AG20443 (cell line): Measurements from ENCODE around the gene STX1B.
A peak's percentile ranks its signal among the peaks of the same experiment; 100 is the strongest.

ENCODE experiments used
- DNase-seq: peaks from one replicate; pipeline ENCODE4 v3.0.0; 2012; ENCODE audit warnings: low spot score, mixed read lengths

The STX1B gene

DNA sequence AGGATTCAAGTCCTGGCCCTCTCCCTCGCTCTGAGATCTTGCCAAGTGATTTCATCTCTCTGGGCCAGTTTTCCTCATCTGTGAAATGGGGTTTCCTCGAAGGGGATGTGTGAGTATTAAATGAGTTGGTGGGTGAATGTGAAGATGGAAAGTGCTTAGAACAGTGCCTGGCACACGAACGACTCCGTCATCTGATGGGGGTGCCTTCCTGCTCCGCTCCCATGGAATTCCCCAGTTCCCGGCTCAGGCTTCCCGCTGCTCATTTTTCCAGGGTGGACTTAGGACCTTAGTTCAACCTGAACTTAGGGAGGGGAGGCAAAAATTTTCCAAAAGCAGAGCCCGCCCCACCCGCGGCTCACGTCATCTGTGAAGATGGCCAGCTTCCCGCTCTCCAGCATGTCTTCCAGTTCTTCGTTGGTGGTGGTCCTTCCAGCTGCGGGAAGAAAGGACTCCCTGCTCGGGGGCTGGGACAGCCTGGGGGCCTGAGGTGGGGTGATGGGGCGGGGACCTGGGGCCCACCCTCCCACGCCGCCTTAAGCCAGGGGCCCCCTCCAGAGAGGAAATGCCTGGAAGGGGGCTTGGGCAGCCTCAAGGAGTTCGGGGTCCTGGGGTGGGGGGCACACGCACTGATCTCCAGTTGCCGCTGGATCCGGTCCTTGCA lies 14.0 kb downstream of the STX1B start:
- no peak for DNase-seq

- no peak for DNase-seq
Measured at GRCh38 chr16:30995927-30996323, 14.5 kb downstream of the STX1B start.

- no peak for DNase-seq
Measured at GRCh38 chr16:30992931-30993816, 17.3 kb downstream of the STX1B start.

GRCh38 chr16:30992276-30992780 lies 18.1 kb downstream of the STX1B start:
- DNase-seq = no peak

GRCh38 chr16:30991052-30991451 lies 19.4 kb downstream of the STX1B start:
- no peak for DNase-seq

DNA sequence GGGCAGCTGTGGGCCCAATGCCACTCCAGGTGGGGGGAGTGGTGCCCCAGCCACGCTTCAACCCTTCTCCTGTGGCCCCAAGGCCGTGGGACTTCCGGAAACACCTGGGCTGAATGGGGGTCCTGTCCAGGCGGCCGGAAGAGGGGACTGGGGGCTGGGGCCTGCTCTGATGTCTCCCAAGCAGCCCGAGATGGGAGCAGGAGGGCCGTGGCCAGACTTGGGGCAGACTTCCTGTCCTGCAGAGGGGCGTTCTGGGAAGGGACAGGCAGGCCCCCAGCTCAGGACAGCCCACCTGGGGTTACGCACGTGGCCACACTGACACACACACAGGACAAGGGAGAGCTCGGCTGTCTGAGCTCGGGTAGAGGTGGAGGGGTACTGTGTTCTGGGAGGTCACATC lies 20.3 kb downstream of the STX1B start:
- no peak for DNase-seq

GRCh38 chr16:30989469-30990047 lies 20.9 kb downstream of the STX1B start:
- no peak for DNase-seq

DNA sequence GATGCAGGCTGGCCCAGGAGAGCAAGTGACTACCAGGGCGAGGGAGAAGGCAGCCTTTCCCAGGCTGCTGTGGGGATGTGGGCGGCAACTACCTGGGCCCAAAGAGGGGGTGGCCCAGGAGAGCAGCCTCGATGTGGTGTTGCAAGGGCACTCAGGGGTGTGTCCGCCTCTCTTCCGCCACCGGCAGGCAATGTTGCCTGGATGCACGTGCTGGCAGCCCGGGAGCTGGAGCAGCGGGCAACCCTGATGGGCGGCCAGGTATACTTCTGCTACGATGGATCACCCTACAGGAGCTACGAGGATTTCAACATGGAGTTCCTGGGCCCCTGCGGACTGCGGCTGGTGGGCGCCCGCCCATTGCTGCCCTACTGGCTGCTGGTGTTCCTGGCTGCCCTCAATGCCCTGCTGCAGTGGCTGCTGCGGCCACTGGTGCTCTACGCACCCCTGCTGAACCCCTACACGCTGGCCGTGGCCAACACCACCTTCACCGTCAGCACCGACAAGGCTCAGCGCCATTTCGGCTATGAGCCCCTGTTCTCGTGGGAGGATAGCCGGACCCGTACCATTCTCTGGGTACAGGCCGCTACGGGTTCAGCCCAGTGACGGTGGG lies 22.8 kb downstream of the STX1B start:
- no peak for DNase-seq

GRCh38 chr16:30986129-30986991 lies 24.1 kb downstream of the STX1B start:
- no peak for DNase-seq

GRCh38 chr16:30985401-30986128 lies 24.9 kb downstream of the STX1B start:
- DNase-seq = peak; percentile 80

DNA sequence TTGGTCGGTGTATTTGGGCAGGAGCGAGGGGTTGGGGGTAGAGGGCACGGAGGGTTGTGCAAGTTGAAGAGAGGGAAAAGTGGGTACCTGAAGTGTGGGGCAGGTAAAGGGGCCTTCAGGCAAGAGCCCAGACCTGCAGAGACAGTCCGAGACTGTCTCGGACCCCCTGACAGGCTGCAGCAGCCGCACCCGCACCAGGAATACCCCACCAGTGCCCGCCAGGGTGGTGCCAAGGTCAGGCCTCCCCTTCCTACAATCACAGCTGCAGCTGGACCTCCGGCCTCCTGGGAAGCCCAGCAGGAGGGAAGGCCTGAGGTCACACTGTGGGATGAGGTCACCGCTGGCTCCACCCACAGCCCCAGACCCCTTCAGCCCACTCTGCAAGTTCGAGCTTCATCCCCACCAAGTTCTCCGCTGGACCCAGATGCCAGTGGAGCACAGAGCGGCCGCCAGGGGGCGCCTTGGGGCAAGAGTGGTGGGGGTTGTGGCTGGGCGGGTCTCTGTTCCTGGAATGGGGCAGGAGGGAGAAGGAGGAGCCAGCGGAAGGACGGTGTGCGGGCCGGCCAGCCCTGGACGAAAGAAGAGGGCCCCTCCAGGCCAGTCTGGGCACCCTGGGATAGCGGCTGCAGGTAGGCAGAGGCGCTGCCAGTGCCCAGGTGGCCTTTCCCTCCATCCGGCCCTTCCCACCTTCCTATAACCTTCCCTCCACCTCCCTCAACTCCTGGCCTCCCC lies 25.6 kb downstream of the STX1B start, which contains the start of gene HSD3B7:
TSS of gene HSD3B7 (plus strand) at position 539 of the 732 bp plus-strand sequence. CDS start 452 bp downstream, outside the sequence.
- DNase-seq = peak; percentile 95

DNA sequence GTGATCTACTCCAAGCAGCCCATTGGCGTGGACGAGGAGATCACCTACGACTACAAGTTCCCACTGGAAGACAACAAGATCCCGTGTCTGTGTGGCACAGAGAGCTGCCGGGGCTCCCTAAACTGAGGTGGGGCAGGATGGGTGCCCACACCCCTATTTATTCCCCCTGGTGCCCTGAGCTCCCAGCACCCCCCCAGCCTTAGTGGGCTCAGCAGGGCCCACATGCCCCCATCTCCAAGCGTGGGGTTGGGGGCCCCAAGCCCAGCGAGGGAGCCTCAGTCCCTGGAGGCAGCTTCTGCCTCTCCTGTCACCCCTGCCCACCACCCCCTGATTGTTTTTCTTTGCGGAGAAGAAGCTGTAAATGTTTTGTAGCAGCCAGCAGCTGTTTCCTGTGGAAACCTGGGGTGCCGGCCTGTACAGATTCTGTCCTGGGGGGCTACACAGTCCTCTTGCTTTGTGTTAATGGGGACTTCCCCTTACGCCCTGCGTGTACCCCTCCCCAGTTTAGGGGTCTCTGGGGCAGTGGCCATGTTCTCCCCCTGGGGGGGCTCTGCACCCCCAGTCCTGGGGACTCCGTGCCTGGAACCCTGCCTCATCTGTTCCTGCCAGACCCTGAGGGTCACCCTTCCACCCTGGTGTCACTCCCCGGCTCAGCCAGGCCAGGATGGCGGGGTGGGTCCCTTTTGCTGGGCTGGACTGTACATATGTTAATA lies 26.4 kb downstream of the STX1B start:
- no peak for DNase-seq

DNA sequence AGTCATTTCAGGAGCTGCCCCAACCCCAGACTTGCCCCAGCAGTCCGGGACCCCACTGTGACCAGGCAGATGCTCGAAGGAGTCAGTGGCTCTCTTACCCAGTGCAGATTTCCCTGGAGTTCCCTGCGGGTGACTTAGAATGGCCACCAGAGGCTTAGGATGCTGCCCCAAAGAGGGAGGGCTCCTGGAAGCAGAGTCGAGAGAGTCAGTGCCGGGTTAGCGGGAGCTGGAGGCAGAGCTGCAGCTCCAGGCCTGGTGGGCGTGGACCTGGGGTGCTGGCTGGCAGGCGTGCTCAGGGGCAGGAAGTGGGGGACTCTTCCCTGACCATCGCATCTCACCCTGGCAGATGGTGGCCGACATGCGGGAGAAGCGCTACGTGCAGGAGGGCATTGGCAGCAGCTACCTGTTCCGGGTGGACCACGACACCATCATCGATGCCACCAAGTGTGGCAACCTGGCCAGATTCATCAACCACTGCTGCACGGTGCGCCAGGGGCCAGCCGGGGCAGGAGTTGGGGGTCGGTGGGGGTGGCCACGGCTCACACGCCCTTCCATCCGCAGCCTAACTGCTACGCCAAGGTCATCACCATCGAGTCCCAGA lies 27.0 kb downstream of the STX1B start:
- DNase-seq = no peak

DNA sequence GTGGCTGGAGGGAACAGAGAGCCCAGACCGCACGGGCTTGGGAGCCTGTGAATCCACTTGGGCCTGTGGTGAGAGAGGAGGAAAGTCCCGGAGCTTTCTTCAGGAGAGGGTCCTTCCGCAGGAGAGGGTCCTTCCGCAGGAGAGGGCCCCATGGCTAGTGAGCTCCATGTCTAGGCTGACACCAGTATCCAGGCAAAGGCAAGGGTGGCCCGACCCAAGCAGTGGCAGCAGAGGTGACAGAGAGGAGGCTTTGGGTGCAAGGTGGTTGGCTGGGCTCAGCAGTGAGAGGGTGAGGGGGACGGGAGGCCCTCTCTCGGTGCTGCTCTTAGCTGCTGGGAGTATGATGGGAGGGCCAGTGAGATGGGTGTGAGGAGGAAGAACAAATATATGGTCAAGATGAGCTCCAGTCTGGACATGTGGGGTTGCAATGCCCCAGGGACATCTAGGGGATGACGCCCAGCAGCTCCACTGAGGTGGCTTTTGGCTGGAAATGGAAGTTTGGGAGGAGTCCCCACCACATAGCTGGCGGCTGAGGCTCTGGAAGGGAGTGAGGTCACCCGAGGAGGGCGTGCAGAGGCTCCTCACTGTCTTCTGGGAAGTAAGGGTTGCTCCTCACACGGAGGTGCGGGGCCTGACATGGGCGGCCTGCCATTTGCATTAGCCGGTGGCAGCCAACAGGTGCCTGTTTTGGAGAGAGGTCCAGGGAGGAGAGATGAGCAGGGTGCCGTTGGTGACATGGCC lies 27.7 kb downstream of the STX1B start:
- peak; percentile 93 for DNase-seq

- no peak for DNase-seq
Measured at GRCh38 chr16:30980959-30981358, 29.5 kb downstream of the STX1B start.

DNA sequence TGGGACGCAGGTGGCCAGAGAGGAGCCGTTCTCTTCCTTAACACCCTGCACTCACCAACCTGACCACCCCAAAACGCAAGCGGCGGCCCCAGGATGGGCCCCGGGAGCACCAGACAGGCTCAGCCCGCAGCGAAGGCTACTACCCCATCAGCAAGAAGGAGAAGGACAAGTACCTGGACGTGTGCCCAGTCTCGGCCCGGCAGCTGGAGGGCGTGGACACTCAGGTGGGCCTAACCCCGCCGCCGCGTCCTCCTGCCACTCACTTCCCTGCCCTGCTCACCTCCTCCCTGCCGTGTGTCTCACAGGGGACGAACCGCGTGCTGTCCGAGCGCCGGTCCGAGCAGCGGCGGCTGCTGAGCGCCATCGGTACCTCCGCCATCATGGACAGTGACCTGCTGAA lies 30.0 kb downstream of the STX1B start:
- no peak for DNase-seq

DNA sequence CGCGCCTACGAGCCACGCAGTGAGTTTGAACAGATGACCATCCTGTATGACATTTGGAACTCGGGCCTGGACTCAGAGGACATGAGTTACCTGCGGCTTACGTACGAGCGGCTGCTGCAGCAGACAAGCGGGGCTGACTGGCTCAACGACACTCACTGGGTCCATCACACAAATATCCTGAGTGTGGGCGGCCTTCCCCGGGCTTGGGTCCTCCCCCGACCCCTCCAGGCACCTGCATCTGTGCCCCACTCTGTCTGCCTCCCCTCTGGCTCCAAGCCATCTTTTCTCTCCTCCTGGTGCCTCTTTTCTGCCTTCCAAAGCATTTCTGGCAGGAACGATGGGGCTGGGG lies 30.4 kb downstream of the STX1B start:
- DNase-seq = no peak
